Tibial nerve (tissue), 4 donors: Measurements from ENCODE around the gene GPR50. TPM values are rescaled to one million over a fixed set of nuclear protein-coding genes. Genes with fewer than 3 reads are reported as not detected.
A peak's percentile ranks its signal among the peaks of the same experiment; 100 is the strongest.

ENCODE experiments used
- DNase-seq, 2 donors: peaks; one replicate each; pipeline ENCODE4 v3.0.0-alpha.2; 2019; ENCODE audit warnings: low spot score in 2 of 2
- H3K27ac ChIP-seq, 4 donors: fragments of 200-600 bp; sonication (generic) in 3 of 4; one replicate each; pipeline ENCODE4 v1.5.1; 2017 to 2019; ENCODE audit warnings: mild to moderate bottlenecking in 1 of 4
- H3K27me3 ChIP-seq, 2 donors: fragments of 200-600 bp; sonication (generic) in 1 of 2; one replicate each; pipeline versions ENCODE4 v1.5.1 to v1.6.0; 2017 to 2019
- H3K36me3 ChIP-seq, 3 donors: fragments of 200-600 bp; sonication (generic); one replicate each; pipeline ENCODE4 v1.5.1; 2018 to 2019
- H3K4me1 ChIP-seq, 4 donors: fragments of 200-600 bp; sonication (generic) in 3 of 4; one replicate each; pipeline ENCODE4 v1.5.1; 2017 to 2019
- H3K4me3 ChIP-seq, 4 donors: fragments of 200-600 bp; sonication (generic) in 3 of 4; one replicate each; pipeline ENCODE4 v1.5.1; 2017 to 2019; ENCODE audit warnings: mild to moderate bottlenecking in 1 of 4, moderate library complexity in 1 of 4
- H3K9me3 ChIP-seq, 4 donors: fragments of 200-600 bp; sonication (generic) in 3 of 4; one replicate each; pipeline ENCODE4 v1.5.1; 2017 to 2019
- EP300 ChIP-seq, 2 donors: sonication (generic); formaldehyde crosslinking; IDR thresholded peaks; one replicate each; pipeline ENCODE4 v1.6.1; 2017; ENCODE audit warnings: antibody characterized with exemption in 2 of 2, mild to moderate bottlenecking in 1 of 2
- POLR2A ChIP-seq, 2 donors: fragments of 450-650 bp; IDR thresholded peaks; one replicate each; pipeline ENCODE4 v1.6.1; 2017; ENCODE audit warnings: antibody characterized with exemption in 2 of 2, mild to moderate bottlenecking in 2 of 2, moderate library complexity in 2 of 2
- WGBS, 2 donors: methylation state at CpG; one replicate each; pipeline ENCODE4 v1.1.5; 2018; 5-methylcytosine and 5-hydroxymethylcytosine counted together
- total RNA-seq, 4 donors: library from RNA; depleted of rRNA; stranded (reverse); fragments of >200 nt; gene quantifications; one replicate each; pipeline ENCODE4 v1.1.0, GENCODE V29; 2016
- TF ChIP-seq, protein P1 (sequence below), 5 experiments: fragments of 200-600 bp in 3 of 5; fragments of 450-650 bp in 2 of 5; sonication (generic) in 3 of 5; IDR thresholded peaks; one replicate each; pipeline ENCODE4 v1.5.1; 2016 to 2019; ENCODE audit warnings: antibody characterized with exemption in 5 of 5, mild to moderate bottlenecking in 3 of 5, moderate library complexity in 2 of 5

GPR50 gene
- not detected for total RNA-seq

- H3K36me3 ChIP-seq = no peaks in the 10 kb centered on the region
- 61 to 72% methylated on average over 3 to 11 of the region's 11 CpGs for WGBS, 2 donors
- no peak within 1 kb of the TSS for H3K27ac ChIP-seq
- peak within 1 kb of the TSS in 1 of 4 donors; percentile 24 for H3K4me3 ChIP-seq
- peaks cover 0 to 13% (median 0%) of the 10 kb centered on the region in 4 donors for H3K9me3 ChIP-seq
- H3K27me3 ChIP-seq = peaks cover 0 to 65% of the 10 kb centered on the region in 2 donors
- TF ChIP-seq, protein P1, sequence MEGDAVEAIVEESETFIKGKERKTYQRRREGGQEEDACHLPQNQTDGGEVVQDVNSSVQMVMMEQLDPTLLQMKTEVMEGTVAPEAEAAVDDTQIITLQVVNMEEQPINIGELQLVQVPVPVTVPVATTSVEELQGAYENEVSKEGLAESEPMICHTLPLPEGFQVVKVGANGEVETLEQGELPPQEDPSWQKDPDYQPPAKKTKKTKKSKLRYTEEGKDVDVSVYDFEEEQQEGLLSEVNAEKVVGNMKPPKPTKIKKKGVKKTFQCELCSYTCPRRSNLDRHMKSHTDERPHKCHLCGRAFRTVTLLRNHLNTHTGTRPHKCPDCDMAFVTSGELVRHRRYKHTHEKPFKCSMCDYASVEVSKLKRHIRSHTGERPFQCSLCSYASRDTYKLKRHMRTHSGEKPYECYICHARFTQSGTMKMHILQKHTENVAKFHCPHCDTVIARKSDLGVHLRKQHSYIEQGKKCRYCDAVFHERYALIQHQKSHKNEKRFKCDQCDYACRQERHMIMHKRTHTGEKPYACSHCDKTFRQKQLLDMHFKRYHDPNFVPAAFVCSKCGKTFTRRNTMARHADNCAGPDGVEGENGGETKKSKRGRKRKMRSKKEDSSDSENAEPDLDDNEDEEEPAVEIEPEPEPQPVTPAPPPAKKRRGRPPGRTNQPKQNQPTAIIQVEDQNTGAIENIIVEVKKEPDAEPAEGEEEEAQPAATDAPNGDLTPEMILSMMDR (IDR thresholded peaks at IDR 0.05) = no peak
- TF ChIP-seq POLR2A (IDR thresholded peaks at IDR 0.05) (no peak), EP300 (IDR thresholded peaks at IDR 0.05) (no peak)
- no peak for DNase-seq
- H3K4me1 ChIP-seq = peaks cover 0 to 19% (median 0%) of the 10 kb centered on the region in 4 donors
These were observed at the start of gene GPR50 for GRCh38 chrX:151176231-151176750. GPR50 (plus strand) TSS chrX:151176584; CDS start chrX:151176722, 138 bp downstream.

GRCh38 chrX:151132531-151132930, 43.9 kb upstream of the GPR50 start:
- Histone ChIP-seq H3K36me3 (no peaks in the 10 kb centered on the region), H3K9me3 (no peaks in the 10 kb centered on the region), H3K27me3 (no peaks in the 10 kb centered on the region), H3K4me3 (no peak overlapping the region), H3K27ac (no peak overlapping the region), H3K4me1 (no peaks in the 10 kb centered on the region)
- TF ChIP-seq EP300 (IDR thresholded peaks at IDR 0.05) (no peak), POLR2A (IDR thresholded peaks at IDR 0.05) (no peak)
- TF ChIP-seq, protein P1 (IDR thresholded peaks at IDR 0.05) = no peak
- DNase-seq = no peak
- 74 to 78% methylated on average over 2 of the region's 2 CpGs for WGBS, 2 donors

DNA sequence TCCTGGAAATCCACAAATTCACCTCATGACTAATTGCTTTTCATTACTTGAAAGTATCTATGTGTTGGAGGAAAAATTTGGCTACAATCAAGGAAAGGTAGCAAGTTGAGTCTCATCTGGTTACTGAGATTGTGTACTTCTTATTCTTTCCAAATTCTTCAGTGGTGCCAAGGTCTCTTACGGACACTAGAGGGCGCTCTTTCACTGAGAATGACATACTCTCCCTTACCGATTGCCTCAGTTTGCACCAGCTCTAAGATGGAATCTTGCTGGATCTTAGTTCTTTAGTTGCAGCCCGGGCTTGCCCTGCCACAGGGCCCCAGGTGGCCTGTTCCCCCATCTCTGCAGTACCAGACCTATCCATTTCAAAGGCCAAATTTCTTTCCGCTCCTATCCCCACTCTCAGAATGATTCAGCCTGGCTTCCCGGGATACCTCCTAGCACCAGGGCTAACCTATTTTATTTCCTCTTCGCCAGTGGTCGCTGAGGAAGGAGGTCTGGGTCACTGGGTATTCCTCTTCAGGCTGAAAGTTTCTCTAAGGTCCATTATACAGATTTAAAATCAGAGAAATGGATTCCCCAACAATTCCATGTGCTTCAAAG, 24.6 kb upstream of the GPR50 start:
- Histone ChIP-seq H3K36me3 (no peaks in the 10 kb centered on the region), H3K27me3 (peaks cover 0 to 5% of the 10 kb centered on the region in 2 donors), H3K4me1 (no peaks in the 10 kb centered on the region), H3K9me3 (no peaks in the 10 kb centered on the region), H3K4me3 (no peak overlapping the region), H3K27ac (no peak overlapping the region)
- 36% methylated on average over 8 of the region's 8 CpGs for WGBS, 2 donors
- DNase-seq = peak in 1 of 2 donors; percentile 11
- TF ChIP-seq POLR2A (IDR thresholded peaks at IDR 0.05) (no peak), EP300 (IDR thresholded peaks at IDR 0.05) (no peak)
- TF ChIP-seq, protein P1 (IDR thresholded peaks at IDR 0.05) = peak; percentile 56 to 74 (median 68)

GRCh38 chrX:151153086-151153485, 23.3 kb upstream of the GPR50 start:
- Histone ChIP-seq H3K9me3 (no peaks in the 10 kb centered on the region), H3K27ac (no peak overlapping the region), H3K4me3 (no peak overlapping the region), H3K4me1 (no peaks in the 10 kb centered on the region), H3K36me3 (no peaks in the 10 kb centered on the region), H3K27me3 (peaks cover 0 to 5% of the 10 kb centered on the region in 2 donors)
- no peak for TF ChIP-seq POLR2A (IDR thresholded peaks at IDR 0.05)
- TF ChIP-seq, protein P1 (IDR thresholded peaks at IDR 0.05) = no peak
- no peak for TF ChIP-seq EP300 (IDR thresholded peaks at IDR 0.05)
- 10 to 42% methylated on average over 9 of the region's 9 CpGs for WGBS, 2 donors
- no peak for DNase-seq

DNA sequence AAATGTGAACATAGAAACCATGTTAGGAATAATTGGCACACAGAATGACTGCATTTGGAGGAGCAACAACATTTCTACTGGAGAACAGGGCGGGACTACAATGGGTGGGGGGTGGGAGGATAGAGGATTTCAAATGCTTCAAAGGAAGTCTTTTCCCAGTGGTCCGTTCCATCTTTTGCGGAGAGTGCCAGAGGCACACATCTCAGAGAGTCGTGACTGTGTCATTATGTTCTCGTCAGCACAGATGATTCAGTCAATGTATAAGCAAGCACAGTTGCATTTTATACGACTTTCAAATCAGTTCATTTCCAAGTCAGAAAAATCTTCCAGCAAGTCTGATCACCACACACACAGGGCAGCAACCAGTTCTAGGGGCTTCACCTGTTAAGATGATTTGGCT, 22.7 kb upstream of the GPR50 start:
- no peak overlapping the region for H3K4me3 ChIP-seq
- peaks cover 0 to 5% of the 10 kb centered on the region in 2 donors for H3K27me3 ChIP-seq
- TF ChIP-seq EP300 (IDR thresholded peaks at IDR 0.05) (no peak), POLR2A (IDR thresholded peaks at IDR 0.05) (no peak)
- TF ChIP-seq, protein P1 (IDR thresholded peaks at IDR 0.05) = no peak
- DNase-seq = no peak
- no peaks in the 10 kb centered on the region for H3K9me3 ChIP-seq
- no peak overlapping the region for H3K27ac ChIP-seq
- 36 to 44% methylated on average over 6 of the region's 6 CpGs for WGBS, 2 donors
- H3K36me3 ChIP-seq = no peaks in the 10 kb centered on the region
- H3K4me1 ChIP-seq = no peaks in the 10 kb centered on the region
